ENCODE measurements around the gene GALNT5.

The GALNT5 gene

GRCh38 chr2:157283468-157283867 is 26.0 kb downstream of the GALNT5 start:
- Mint-ChIP-seq H3K4me1 (no peaks in the 10 kb centered on the region), H3K27ac (no peak overlapping the region), H3K27me3 (peaks cover 14% of the 10 kb centered on the region), H3K4me3 (no peak overlapping the region), H3K36me3 (peaks cover 2% of the 10 kb centered on the region), H3K9me3 (peaks cover 1% of the 10 kb centered on the region)
- no peak for ATAC-seq (ENCODE audit: low read depth)
- DNase-seq (ENCODE audit: low spot score in 2 of 2), result no peak

- ATAC-seq (ENCODE audit: low read depth) (no peak), DNase-seq (ENCODE audit: low spot score in 2 of 2) (no peak)
- no peaks in the 10 kb centered on the region for H3K4me1 Mint-ChIP-seq
Measured at GRCh38 chr2:157287160-157287559, 29.7 kb downstream of the GALNT5 start.

DNA sequence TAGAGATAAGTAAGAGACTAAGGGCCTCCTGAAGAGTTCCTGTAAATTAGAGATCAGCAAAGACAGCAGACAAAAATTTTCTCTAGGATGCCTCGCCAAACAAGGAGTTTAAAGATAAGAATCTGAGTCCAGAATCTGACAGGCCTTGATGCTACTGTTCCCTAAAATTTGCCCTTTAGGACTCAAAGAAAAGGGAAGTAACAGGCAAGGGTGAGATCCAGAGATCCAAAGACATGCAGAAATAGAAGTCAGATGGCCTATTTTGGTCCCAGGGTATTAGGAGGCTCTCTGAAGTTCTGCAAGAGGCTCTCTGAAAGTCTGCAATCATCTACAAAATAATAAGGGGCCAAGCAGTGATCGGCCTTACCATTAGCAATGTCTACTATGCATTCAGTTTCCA is 33.0 kb downstream of the GALNT5 start:
- Mint-ChIP-seq H3K27ac (no peak overlapping the region), H3K4me3 (no peak overlapping the region), H3K9me3 (no peaks in the 10 kb centered on the region), H3K36me3 (no peaks in the 10 kb centered on the region), H3K4me1 (no peaks in the 10 kb centered on the region), H3K27me3 (peaks cover 6% of the 10 kb centered on the region)
- no peak for DNase-seq (ENCODE audit: low spot score in 2 of 2)
- no peak for ATAC-seq (ENCODE audit: low read depth)

More at GRCh38 chr2:157287160-157287559, 29.7 kb downstream of the GALNT5 start:
- H3K27ac Mint-ChIP-seq, result no peak overlapping the region
- peaks cover 8% of the 10 kb centered on the region for H3K27me3 Mint-ChIP-seq
- H3K4me3 Mint-ChIP-seq, result no peak overlapping the region
- no peaks in the 10 kb centered on the region for H3K36me3 Mint-ChIP-seq
- no peaks in the 10 kb centered on the region for H3K9me3 Mint-ChIP-seq

GRCh38 chr2:157291018-157291417 is 33.5 kb downstream of the GALNT5 start:
- Mint-ChIP-seq H3K4me3 (no peak overlapping the region), H3K36me3 (no peaks in the 10 kb centered on the region), H3K27ac (no peak overlapping the region), H3K9me3 (no peaks in the 10 kb centered on the region), H3K4me1 (no peaks in the 10 kb centered on the region), H3K27me3 (peaks cover 6% of the 10 kb centered on the region)
- DNase-seq (ENCODE audit: low spot score in 2 of 2) (no peak), ATAC-seq (ENCODE audit: low read depth) (no peak)

- Mint-ChIP-seq H3K4me3 (no peak overlapping the region), H3K27me3 (peaks cover 7% of the 10 kb centered on the region), H3K36me3 (no peaks in the 10 kb centered on the region), H3K27ac (no peak overlapping the region), H3K9me3 (no peaks in the 10 kb centered on the region), H3K4me1 (no peaks in the 10 kb centered on the region)
- DNase-seq (ENCODE audit: low spot score in 2 of 2) (no peak), ATAC-seq (ENCODE audit: low read depth) (no peak)
Measured at GRCh38 chr2:157292853-157293252, 35.3 kb downstream of the GALNT5 start.

GRCh38 chr2:157296490-157296889 is 39.0 kb downstream of the GALNT5 start:
- no peak for ATAC-seq (ENCODE audit: low read depth)
- H3K9me3 Mint-ChIP-seq, result no peaks in the 10 kb centered on the region
- no peaks in the 10 kb centered on the region for H3K4me1 Mint-ChIP-seq
- DNase-seq (ENCODE audit: low spot score in 2 of 2), result no peak
- H3K36me3 Mint-ChIP-seq, result no peaks in the 10 kb centered on the region
- H3K4me3 Mint-ChIP-seq, result no peak overlapping the region
- H3K27me3 Mint-ChIP-seq, result peaks cover 4% of the 10 kb centered on the region
- H3K27ac Mint-ChIP-seq, result no peak overlapping the region

GRCh38 chr2:157296958-157297357 is 39.5 kb downstream of the GALNT5 start:
- H3K36me3 Mint-ChIP-seq, result no peaks in the 10 kb centered on the region
- DNase-seq (ENCODE audit: low spot score in 2 of 2) (no peak), ATAC-seq (ENCODE audit: low read depth) (no peak)
- H3K4me1 Mint-ChIP-seq, result no peaks in the 10 kb centered on the region
- H3K9me3 Mint-ChIP-seq, result no peaks in the 10 kb centered on the region
- peaks cover 4% of the 10 kb centered on the region for H3K27me3 Mint-ChIP-seq
- no peak overlapping the region for H3K27ac Mint-ChIP-seq
- H3K4me3 Mint-ChIP-seq, result no peak overlapping the region

GRCh38 chr2:157301307-157301706 is 43.8 kb downstream of the GALNT5 start:
- H3K4me3 Mint-ChIP-seq, result no peak overlapping the region
- H3K36me3 Mint-ChIP-seq, result no peaks in the 10 kb centered on the region
- no peak for ATAC-seq (ENCODE audit: low read depth)
- no peak for DNase-seq (ENCODE audit: low spot score in 2 of 2)
- H3K4me1 Mint-ChIP-seq, result no peaks in the 10 kb centered on the region
- H3K9me3 Mint-ChIP-seq, result no peaks in the 10 kb centered on the region
- peaks cover 4% of the 10 kb centered on the region for H3K27me3 Mint-ChIP-seq
- no peak overlapping the region for H3K27ac Mint-ChIP-seq

DNA sequence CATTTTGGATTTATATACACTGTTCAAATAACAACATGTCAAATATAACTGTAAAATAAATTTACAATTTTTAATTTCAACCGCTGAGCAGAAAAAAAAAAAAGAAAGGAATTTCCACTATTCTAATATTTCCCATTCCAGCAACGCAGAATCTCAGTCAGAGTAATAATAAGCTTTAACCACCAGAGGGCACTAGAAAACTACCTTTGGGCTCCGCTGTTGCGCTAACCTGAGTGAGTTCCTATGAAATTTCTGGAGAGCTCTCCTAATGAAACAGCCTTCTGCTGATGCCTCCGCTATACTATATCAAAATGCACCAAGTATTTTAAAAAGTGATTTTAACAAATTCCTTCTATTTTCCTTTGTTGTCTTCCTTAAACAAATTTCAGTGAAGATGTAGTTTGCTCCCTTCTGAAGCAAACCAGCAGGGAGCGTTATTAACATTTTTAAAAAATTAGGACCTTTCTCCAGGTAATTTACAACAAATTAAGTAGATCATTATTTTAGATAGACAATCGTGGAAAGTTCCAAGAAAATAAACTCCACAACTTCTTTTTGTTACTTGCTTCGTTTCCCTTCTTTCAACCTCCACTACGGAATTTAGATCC is 45.1 kb downstream of the GALNT5 start:
- H3K27me3 Mint-ChIP-seq, result peaks cover 2% of the 10 kb centered on the region
- no peak overlapping the region for H3K27ac Mint-ChIP-seq
- peak; percentile 13 to 40 for DNase-seq (ENCODE audit: low spot score in 2 of 2)
- no peaks in the 10 kb centered on the region for H3K4me1 Mint-ChIP-seq
- ATAC-seq (ENCODE audit: low read depth), result peak; percentile 65
- H3K4me3 Mint-ChIP-seq, result no peak overlapping the region
- H3K9me3 Mint-ChIP-seq, result no peaks in the 10 kb centered on the region
- H3K36me3 Mint-ChIP-seq, result no peaks in the 10 kb centered on the region

DNA sequence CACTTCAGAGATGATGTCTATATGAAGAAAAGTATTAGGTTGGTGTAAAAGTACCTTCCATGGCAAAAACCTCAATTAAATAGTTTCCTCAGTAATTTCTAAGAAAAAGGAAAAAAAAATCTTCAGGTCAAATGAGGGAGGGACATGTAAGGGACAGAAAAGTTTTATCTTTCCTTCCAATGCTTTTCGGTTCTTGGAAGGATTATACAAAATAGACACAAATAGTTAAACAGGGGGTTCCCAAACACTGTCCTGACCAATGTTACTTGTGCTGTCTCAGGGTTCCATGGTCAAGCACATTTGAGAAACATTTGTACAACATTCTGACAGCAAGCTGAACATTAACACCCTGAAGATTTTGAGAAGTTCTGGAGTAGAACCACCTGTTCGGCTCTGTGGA is 46.1 kb downstream of the GALNT5 start:
- no peak for ATAC-seq (ENCODE audit: low read depth)
- Mint-ChIP-seq H3K27me3 (peaks cover 2% of the 10 kb centered on the region), H3K27ac (no peak overlapping the region), H3K4me3 (no peak overlapping the region), H3K36me3 (no peaks in the 10 kb centered on the region), H3K4me1 (no peaks in the 10 kb centered on the region), H3K9me3 (no peaks in the 10 kb centered on the region)
- no peak for DNase-seq (ENCODE audit: low spot score in 2 of 2)

- ATAC-seq (ENCODE audit: low read depth), result no peak
- no peaks in the 10 kb centered on the region for H3K4me1 Mint-ChIP-seq
- H3K36me3 Mint-ChIP-seq, result no peaks in the 10 kb centered on the region
- no peaks in the 10 kb centered on the region for H3K9me3 Mint-ChIP-seq
- no peak overlapping the region for H3K4me3 Mint-ChIP-seq
- no peak for DNase-seq (ENCODE audit: low spot score in 2 of 2)
- H3K27me3 Mint-ChIP-seq, result peaks cover 2% of the 10 kb centered on the region
- H3K27ac Mint-ChIP-seq, result no peak overlapping the region
Measured at GRCh38 chr2:157304811-157305722, 47.6 kb downstream of the GALNT5 start.

- H3K36me3 Mint-ChIP-seq, result no peaks in the 10 kb centered on the region
- H3K4me3 Mint-ChIP-seq, result no peak overlapping the region
- ATAC-seq (ENCODE audit: low read depth) (no peak), DNase-seq (ENCODE audit: low spot score in 2 of 2) (no peak)
- no peaks in the 10 kb centered on the region for H3K9me3 Mint-ChIP-seq
- no peaks in the 10 kb centered on the region for H3K4me1 Mint-ChIP-seq
- no peak overlapping the region for H3K27ac Mint-ChIP-seq
- H3K27me3 Mint-ChIP-seq, result peaks cover 2% of the 10 kb centered on the region
Measured at GRCh38 chr2:157305723-157306110, 48.2 kb downstream of the GALNT5 start.

- peaks cover 2% of the 10 kb centered on the region for H3K27me3 Mint-ChIP-seq
- ATAC-seq (ENCODE audit: low read depth), result peak; percentile 38
- DNase-seq (ENCODE audit: low spot score in 2 of 2), result no peak
- no peak overlapping the region for H3K4me3 Mint-ChIP-seq
- no peaks in the 10 kb centered on the region for H3K36me3 Mint-ChIP-seq
- no peaks in the 10 kb centered on the region for H3K4me1 Mint-ChIP-seq
- H3K9me3 Mint-ChIP-seq, result no peaks in the 10 kb centered on the region
- no peak overlapping the region for H3K27ac Mint-ChIP-seq
Measured at GRCh38 chr2:157307021-157307420, 49.5 kb downstream of the GALNT5 start.

GRCh38 chr2:157309878-157310277 is 52.4 kb downstream of the GALNT5 start:
- ATAC-seq (ENCODE audit: low read depth), result no peak
- DNase-seq (ENCODE audit: low spot score in 2 of 2), result no peak
- Mint-ChIP-seq H3K27me3 (no peaks in the 10 kb centered on the region), H3K36me3 (no peaks in the 10 kb centered on the region), H3K9me3 (no peaks in the 10 kb centered on the region), H3K27ac (no peak overlapping the region), H3K4me1 (no peaks in the 10 kb centered on the region), H3K4me3 (no peak overlapping the region)

DNA sequence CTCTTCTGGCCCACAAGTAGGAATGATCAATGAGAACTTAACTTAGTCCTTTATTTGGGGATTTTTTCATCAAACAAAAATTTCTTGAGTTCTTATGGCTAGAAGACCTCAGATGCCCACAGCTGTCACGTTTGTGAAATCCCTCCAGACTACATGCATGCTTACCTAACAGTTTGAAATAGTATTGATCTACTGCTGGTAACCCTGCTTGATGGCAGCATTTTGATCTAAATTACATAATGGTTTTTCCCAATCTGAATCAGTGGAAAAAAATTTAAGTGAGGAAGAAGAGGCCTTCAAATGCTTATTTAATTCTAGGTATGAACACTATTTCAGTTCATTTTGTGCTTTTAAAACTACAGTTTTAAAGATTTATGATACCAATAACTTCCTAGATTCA is 54.2 kb downstream of the GALNT5 start:
- H3K4me3 Mint-ChIP-seq, result no peak overlapping the region
- no peaks in the 10 kb centered on the region for H3K4me1 Mint-ChIP-seq
- no peaks in the 10 kb centered on the region for H3K36me3 Mint-ChIP-seq

More for the DNA sequence above, 54.2 kb downstream of the GALNT5 start:
- Mint-ChIP-seq H3K9me3 (no peaks in the 10 kb centered on the region), H3K27ac (no peak overlapping the region), H3K27me3 (no peaks in the 10 kb centered on the region)
- DNase-seq (ENCODE audit: low spot score in 2 of 2) (no peak), ATAC-seq (ENCODE audit: low read depth) (no peak)
